Activated CD4-positive, alpha-beta T cell treated with anti-CD3 and anti-CD28 coated beads for 36 hours (primary cell): ENCODE results near the gene TMEM175. TPM values are rescaled to one million over a fixed set of nuclear protein-coding genes. Genes with fewer than 3 reads are reported as not detected.

Experiments
- ATAC-seq: fragments of 200-7000 bp; cut with Tn5 transposase; one replicate; pipeline ENCODE4 v1.10.0; 2021; ENCODE audit warnings: mild to moderate bottlenecking, moderate library complexity
- CTCF ChIA-PET: fragments of 350-600 bp; sonication (Branson Sonifier 250); formaldehyde crosslinking; loops from one replicate; lab custom pipeline; 2021; ENCODE audit warnings: antibody characterized with exemption; lab: Charles Lee
- POLR2A ChIA-PET: fragments of 350-600 bp; sonication (Branson Sonifier 250); formaldehyde crosslinking; loops from one replicate; lab custom pipeline; 2021; ENCODE audit warnings: antibody characterized with exemption, inconsistent platforms; lab: Charles Lee
- DNase-seq: peaks from one replicate; pipeline ENCODE4 v3.0.0-alpha.2; 2020
- H3K27ac Mint-ChIP-seq: one replicate; pipeline ENCODE4 v1.8.0; 2021; ENCODE audit warnings: mixed read lengths
- H3K27me3 Mint-ChIP-seq: one replicate; pipeline ENCODE4 v1.8.0; 2021; ENCODE audit warnings: mixed read lengths
- H3K36me3 Mint-ChIP-seq: one replicate; pipeline ENCODE4 v1.8.0; 2021; ENCODE audit warnings: low read depth, mixed read lengths
- H3K4me1 Mint-ChIP-seq: one replicate; pipeline ENCODE4 v1.8.0; 2021; ENCODE audit warnings: mixed read lengths
- H3K4me3 Mint-ChIP-seq: one replicate; pipeline ENCODE4 v1.8.0; 2021; ENCODE audit warnings: mild to moderate bottlenecking, moderate library complexity, mixed read lengths
- H3K9me3 Mint-ChIP-seq: one replicate; pipeline ENCODE4 v1.8.0; 2021; ENCODE audit warnings: low read depth, mixed read lengths
- intact Hi-C, 2 experiments: fragments of 100-400 bp; cut with DNase I in 1 of 2; cut with micrococcal nuclease in 1 of 2; formaldehyde crosslinking; loops; one replicate each; pipeline versions ENCODE4 v1.14.2 to v1.15.1; 2022 to 2024; cut with DNase I, micrococcal nuclease
- total RNA-seq, 2 experiments: library from RNA; stranded (reverse); gene quantifications; one replicate each; pipeline ENCODE4 v1.2.3, GENCODE V29; 2021

The TMEM175 gene
- total RNA-seq, 2 experiments from 2014 or later, result 15.2 to 17.3 TPM

DNA sequence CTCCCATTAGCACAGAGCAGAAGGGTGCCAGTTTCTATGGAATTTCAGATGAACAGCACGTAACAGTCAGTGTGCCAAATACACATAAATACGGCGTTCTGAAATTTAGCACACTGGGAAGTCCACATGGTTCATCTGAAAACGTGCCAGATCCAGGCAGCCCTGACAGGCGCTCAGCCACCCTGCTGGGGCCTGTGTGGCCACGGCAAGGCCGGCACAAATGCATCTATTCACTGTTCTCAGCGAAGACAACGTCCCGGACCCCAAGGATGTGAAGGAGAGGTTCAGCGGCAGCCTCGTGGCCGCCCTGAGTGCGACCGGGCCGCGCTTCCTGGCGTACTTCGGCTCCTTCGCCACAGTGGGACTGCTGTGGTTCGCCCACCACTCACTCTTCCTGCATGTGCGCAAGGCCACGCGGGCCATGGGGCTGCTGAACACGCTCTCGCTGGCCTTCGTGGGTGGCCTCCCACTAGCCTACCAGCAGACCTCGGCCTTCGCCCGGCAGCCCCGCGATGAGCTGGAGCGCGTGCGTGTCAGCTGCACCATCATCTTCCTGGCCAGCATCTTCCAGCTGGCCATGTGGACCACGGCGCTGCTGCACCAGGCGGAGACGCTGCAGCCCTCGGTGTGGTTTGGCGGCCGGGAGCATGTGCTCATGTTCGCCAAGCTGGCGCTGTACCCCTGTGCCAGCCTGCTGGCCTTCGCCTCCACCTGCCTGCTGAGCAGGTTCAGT is 25.5 kb downstream of the TMEM175 start:
- no peak for DNase-seq
- Mint-ChIP-seq H3K9me3 (no peaks in the 10 kb centered on the region), H3K27me3 (no peaks in the 10 kb centered on the region), H3K4me1 (no peaks in the 10 kb centered on the region), H3K27ac (no peak overlapping the region), H3K4me3 (no peak overlapping the region), H3K36me3 (peaks cover 12% of the 10 kb centered on the region)
- ChIA-PET POLR2A (no interaction called here), CTCF (interaction anchor here (0.6 kb wide), 1 partner anchor 290 kb away, joined by 3 read pairs; no protein-coding TSS in a partner anchor)
- intact Hi-C loops, result no loop called here
- ATAC-seq, result no peak

DNA sequence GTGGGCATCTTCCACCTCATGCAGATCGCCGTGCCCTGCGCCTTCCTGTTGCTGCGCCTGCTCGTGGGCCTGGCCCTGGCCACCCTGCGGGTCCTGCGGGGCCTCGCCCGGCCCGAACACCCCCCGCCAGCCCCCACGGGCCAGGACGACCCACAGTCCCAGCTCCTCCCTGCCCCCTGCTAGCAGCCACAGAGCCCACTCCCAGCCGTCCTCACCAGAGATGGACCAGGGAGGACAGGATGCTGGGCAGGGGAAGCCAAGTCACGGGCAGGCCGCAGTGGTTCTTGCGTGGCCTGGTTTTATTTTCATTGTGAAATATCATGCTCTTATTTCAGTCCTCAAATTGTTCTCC is 26.0 kb downstream of the TMEM175 start:
- intact Hi-C loops, result no loop called here
- no peaks in the 10 kb centered on the region for H3K4me1 Mint-ChIP-seq
- ChIA-PET POLR2A (no interaction called here), CTCF (no interaction called here)
- no peaks in the 10 kb centered on the region for H3K9me3 Mint-ChIP-seq
- DNase-seq (no peak), ATAC-seq (no peak)
- H3K27ac Mint-ChIP-seq, result no peak overlapping the region
- no peak overlapping the region for H3K4me3 Mint-ChIP-seq
- H3K27me3 Mint-ChIP-seq, result no peaks in the 10 kb centered on the region
- H3K36me3 Mint-ChIP-seq, result peaks cover 10% of the 10 kb centered on the region

DNA sequence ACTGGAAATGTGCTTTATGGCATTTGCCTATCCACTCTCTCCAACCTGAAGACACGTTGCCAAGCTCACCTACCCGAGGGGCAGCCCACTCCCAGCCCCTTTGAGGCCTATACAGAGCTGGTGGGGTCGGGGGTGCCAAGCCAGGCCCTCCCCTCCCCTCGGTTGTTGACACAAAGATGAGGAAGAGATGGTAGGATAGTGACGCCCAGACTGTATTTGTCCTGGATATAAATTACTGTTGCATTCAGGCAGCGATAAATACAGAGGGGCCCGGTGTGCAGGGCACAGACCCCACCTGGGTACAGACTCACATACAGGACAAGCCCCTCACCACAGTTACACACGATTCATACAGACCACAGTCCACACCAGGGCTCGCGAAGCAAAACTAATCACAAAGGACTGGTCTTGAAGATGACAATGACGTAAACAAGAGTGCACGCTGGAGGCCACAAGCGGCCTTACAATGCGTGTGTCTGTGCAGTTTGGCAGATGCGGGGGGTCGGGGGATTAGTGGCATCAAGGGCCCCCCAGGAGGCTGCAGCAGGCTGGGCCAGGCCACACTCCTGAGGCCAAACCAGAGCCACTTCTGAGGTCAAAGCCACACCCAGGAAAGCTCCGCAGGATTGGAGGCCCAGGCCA is 26.6 kb downstream of the TMEM175 start:
- H3K4me3 Mint-ChIP-seq, result no peak overlapping the region
- H3K27ac Mint-ChIP-seq, result no peak overlapping the region
- POLR2A ChIA-PET, result interaction anchor here (0.6 kb wide), 1 partner anchor 50 kb away, joined by 4 read pairs; no protein-coding TSS in a partner anchor
- intact Hi-C loops, result no loop called here
- no peaks in the 10 kb centered on the region for H3K4me1 Mint-ChIP-seq
- DNase-seq (no peak), ATAC-seq (no peak)
- no peaks in the 10 kb centered on the region for H3K9me3 Mint-ChIP-seq
- H3K36me3 Mint-ChIP-seq, result peaks cover 7% of the 10 kb centered on the region
- CTCF ChIA-PET, result interaction anchor here (0.6 kb wide), 1 partner anchor 350 kb away, joined by 3 read pairs; no protein-coding TSS in a partner anchor
- H3K27me3 Mint-ChIP-seq, result no peaks in the 10 kb centered on the region

DNA sequence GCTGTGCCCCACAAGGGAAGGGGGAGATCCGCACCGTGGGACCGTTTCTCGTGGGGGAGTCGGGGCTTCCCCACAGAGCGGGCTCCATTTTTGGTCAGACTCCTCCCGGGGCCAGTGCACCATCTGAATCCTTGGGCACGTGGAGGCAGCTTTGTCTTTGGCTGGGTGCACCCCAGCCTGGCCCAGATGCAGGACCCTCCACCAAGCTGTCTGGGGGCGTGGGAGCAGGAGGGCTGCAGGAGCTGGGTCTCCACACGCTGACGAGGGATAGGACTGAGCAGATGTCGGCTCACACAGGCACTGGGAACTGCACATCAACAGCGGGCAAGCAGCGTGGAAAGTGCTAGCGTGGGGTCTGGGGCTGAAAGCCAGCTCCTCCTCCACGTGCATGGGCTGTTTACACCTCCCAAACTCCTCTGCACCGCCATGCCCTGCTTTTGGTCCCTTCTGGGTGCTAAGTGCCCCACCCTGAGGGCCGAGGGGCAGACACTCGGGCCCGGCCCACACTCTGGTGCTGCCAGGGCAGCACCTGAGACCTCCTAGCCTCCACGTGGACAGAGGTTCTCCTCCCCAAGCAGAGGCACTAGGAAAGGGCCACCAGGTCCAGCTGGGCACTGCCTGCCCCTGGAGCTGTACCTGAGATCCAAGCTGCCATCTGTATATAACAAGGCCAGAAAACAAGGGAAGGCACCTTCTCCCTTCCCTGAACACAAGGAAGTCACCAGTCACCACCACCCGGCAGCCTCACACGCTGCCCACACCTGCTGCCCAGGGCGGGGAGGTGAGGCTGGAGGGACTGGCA is 27.3 kb downstream of the TMEM175 start:
- Mint-ChIP-seq H3K4me1 (no peaks in the 10 kb centered on the region), H3K27ac (no peak overlapping the region), H3K4me3 (no peak overlapping the region), H3K9me3 (no peaks in the 10 kb centered on the region), H3K36me3 (peaks cover 4% of the 10 kb centered on the region), H3K27me3 (no peaks in the 10 kb centered on the region)
- intact Hi-C loops, result no loop called here
- ChIA-PET CTCF (interaction anchor here (0.6 kb wide), 1 partner anchor 350 kb away, joined by 3 read pairs; no protein-coding TSS in a partner anchor), POLR2A (interaction anchor here (0.6 kb wide), 2 partner anchors 30 to 51 kb away, joined by 4 read pairs; no protein-coding TSS in a partner anchor)
- DNase-seq (no peak), ATAC-seq (no peak)

DNA sequence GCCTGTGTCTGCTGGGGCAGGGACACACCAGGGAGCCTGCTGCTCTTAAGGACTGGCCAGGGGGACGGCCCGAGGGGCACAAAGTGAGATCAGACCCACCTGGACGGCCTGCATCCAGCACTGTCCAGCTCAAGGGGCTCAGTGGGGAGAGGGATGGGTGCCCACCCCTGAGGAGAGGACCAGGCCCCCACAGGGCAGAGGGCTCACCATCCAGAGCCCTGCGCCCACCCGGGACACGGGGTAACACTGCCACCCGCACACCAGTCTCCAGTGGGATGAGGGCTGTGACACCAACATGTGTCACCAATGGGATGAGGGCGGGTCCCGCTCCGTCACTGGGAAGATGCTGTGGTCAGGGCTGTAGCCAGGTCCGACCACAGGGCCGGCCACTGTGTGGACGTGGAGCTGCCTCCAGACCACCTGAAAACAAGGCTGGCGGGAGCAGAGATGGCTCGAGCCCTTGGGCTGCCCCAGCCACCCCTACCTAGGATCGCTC is 27.9 kb downstream of the TMEM175 start:
- intact Hi-C loops, result no loop called here
- Mint-ChIP-seq H3K27me3 (no peaks in the 10 kb centered on the region), H3K4me3 (no peak overlapping the region), H3K9me3 (no peaks in the 10 kb centered on the region), H3K4me1 (no peaks in the 10 kb centered on the region), H3K36me3 (peaks cover 1% of the 10 kb centered on the region), H3K27ac (no peak overlapping the region)
- ATAC-seq (no peak), DNase-seq (no peak)
- ChIA-PET CTCF (no interaction called here), POLR2A (no interaction called here)

DNA sequence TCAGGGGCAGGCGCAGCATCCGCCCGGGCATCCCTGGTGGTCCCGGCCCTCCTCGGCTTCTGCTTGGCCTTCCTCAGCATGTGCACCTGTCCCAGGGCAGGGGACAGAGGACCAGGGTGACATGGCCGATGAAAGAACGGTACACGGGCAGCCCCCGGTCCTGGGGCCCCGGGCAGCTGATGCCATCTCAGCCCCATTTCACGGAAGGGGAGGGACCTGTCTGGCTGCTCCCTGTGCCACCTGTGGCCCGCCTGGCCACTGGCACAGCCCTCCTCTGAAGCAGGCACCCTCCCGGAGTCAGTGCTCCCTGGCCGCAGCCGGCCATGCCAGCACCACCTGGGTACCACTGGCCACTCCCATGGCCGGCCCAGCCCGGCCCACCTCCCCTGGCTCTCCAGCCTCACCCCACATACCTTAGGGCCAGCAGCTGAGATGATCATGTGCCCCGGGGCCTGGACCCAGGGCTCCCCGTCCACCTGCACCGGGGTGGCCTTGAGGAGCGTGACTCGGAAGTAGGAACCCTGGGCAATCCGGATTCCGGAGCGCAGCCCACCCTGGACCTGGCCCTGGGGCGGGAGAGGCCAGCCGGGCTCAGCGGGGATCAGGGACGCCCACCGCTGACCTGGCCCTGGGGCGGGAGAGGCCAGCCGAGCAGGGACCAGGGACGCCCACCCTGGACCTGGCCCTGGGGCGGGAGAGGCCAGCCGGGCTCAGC is 28.5 kb downstream of the TMEM175 start:
- H3K4me1 Mint-ChIP-seq, result no peaks in the 10 kb centered on the region
- no peak for ATAC-seq
- CTCF ChIA-PET, result no interaction called here
- H3K27me3 Mint-ChIP-seq, result no peaks in the 10 kb centered on the region
- no peak overlapping the region for H3K4me3 Mint-ChIP-seq
- no peaks in the 10 kb centered on the region for H3K9me3 Mint-ChIP-seq
- POLR2A ChIA-PET, result no interaction called here
- H3K36me3 Mint-ChIP-seq, result peaks cover 1% of the 10 kb centered on the region
- intact Hi-C loops, result no loop called here
- H3K27ac Mint-ChIP-seq, result no peak overlapping the region
- no peak for DNase-seq

DNA sequence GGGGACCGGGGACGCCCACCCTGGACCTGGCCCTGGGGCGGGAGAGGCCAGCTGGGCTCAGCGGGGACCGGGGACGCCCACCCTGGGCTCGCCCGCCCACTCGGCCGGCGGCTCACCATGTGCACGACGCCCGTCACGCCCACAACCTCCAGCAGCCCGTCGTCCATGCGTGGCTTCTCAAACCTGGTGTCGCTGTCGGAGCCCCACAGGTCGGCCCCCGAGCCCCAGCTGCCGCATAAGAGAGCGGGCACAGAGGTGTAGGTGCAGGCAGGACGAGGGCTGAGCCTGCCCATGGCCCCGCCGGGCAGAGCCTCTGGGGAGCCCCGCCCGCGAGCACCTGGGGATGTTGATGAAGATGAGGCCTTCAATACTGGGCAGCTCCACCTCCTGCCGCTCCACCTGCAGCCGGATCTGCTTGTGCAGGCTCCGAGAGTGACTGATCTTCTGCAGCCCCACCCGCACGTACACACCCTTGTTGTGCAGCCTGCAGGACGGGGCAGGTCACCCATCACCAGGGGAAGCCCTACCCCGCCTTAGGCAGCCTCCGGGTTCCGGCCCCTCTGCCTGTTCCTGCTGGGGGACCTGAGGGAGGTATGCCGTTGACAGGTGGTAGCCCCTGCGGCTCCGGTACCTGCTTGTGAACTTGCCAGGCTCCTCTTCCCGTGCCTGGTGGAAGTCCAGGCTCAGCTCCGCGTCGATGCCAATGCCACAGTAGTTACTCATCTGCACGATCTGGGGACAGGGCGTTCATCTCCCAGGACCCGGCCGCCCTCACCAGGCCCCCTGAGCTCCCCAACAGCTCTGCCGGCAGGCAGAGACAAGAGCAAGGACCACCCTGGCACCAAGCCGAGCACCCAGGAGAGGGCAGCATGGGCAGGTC is 29.3 kb downstream of the TMEM175 start:
- no peak for DNase-seq
- Mint-ChIP-seq H3K27me3 (no peaks in the 10 kb centered on the region), H3K27ac (no peak overlapping the region), H3K4me1 (no peaks in the 10 kb centered on the region), H3K36me3 (peaks cover 3% of the 10 kb centered on the region), H3K9me3 (no peaks in the 10 kb centered on the region), H3K4me3 (no peak overlapping the region)
- no peak for ATAC-seq
- ChIA-PET POLR2A (no interaction called here), CTCF (no interaction called here)
- intact Hi-C loops, result no loop called here

DNA sequence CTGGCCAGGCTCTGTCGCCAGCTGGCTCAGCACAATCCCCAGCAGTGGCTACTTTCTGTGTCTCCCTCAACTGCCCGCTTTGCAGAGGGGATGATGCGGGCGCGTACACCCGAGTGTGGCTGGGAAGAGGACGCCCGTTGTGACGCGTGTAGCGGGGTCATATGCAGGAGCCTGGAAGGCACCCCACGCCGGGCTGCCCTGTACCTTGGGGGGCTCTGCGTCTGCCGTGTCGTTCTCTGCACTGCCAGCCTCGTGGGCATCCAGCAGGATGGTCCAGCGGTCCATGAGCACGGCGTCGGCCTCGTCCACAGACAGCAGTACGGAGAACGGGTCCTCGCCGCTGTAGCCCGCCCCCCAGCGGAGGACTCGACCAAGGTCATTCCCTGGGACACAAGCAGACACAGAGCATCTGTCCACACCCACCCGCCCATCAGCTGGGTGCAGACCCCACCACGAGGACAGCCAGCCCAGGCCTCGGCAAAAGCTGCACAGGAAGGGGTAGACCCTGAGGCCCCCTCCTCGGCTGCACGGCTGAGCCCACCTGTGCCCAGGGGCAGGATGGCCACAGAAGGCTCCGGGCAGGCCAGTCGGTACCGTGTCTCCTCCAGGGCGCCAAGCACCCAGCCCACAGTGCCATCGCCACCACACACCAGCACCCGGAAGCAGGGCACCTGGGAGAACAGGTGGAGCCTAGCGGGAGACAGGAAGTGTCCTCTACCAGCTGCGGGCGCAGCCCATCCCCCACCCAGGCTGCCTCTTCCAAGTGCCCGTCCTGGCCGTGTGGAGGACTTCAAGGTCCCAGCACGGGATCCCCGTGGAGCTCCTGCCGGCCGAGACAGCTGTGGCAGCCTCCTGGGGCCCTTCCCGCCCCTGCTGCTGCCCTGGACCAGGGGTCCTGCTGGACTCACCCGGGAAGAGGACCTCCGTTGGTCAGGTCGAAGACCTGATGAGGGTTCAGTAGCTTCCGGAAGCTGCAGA is 30.3 kb downstream of the TMEM175 start:
- H3K9me3 Mint-ChIP-seq, result no peaks in the 10 kb centered on the region
- H3K27ac Mint-ChIP-seq, result no peak overlapping the region
- no peak for DNase-seq
- intact Hi-C loops, result no loop called here
- no peaks in the 10 kb centered on the region for H3K4me1 Mint-ChIP-seq
- POLR2A ChIA-PET, result no interaction called here
- H3K27me3 Mint-ChIP-seq, result no peaks in the 10 kb centered on the region
- ATAC-seq, result no peak
- CTCF ChIA-PET, result interaction anchor here (0.6 to 1.0 kb wide), 3 partner anchors 9 to 1348 kb away, joined by 3 read pairs; no protein-coding TSS in a partner anchor
- no peak overlapping the region for H3K4me3 Mint-ChIP-seq
- H3K36me3 Mint-ChIP-seq, result peaks cover 3% of the 10 kb centered on the region

DNA sequence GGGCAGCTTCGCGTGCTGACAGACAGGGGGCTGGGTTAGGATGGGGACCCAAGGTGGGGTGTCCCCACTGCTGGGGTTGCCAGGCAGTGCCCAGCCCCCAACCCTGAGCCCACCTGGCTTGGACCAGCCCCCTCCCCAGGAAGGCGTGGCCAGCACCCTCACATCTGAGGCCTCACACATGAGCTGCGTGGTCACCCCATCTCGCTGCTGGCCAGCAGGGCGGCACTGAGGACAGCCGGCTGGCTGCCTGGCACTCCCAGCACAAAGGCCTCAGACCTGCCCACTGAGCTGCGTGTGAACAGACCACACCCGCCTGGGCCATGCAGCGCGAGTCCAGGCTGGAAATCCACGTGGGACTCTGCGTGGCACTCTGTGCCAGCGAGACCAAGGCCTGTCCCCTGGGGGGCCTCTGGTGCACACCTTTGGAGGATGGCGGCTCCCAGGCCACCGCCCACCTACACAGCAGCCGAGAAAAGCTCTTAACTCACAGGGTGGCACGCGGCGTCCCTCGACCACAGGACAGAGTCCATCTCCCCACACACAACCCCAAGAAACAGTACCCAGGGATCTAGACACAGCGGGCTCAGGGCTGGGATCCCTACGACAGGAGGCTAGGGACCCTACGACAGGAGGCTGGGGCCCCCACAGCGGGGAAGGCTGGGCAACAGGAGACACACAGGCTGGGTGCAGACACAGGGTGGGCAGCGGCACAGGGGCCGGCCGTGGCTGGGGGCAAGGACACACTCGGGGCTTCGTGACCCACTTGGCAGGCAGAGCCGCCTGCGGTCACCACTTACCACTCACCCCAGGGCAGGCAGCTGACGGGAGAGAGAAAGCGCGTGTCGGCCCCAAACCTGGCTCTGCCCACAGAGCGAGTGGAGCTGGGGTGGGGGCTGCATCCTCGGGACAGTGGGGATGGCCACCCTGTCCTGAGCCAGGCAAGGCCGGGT is 31.3 kb downstream of the TMEM175 start:
- no peak for ATAC-seq
- no peaks in the 10 kb centered on the region for H3K4me1 Mint-ChIP-seq
- H3K36me3 Mint-ChIP-seq, result peaks cover 3% of the 10 kb centered on the region
- H3K27me3 Mint-ChIP-seq, result no peaks in the 10 kb centered on the region
- no peak overlapping the region for H3K27ac Mint-ChIP-seq
- DNase-seq, result no peak
- intact Hi-C loops, result no loop called here
- H3K4me3 Mint-ChIP-seq, result no peak overlapping the region
- POLR2A ChIA-PET, result no interaction called here
- H3K9me3 Mint-ChIP-seq, result no peaks in the 10 kb centered on the region
- CTCF ChIA-PET, result interaction anchor here (0.6 to 1.0 kb wide), 3 partner anchors 8 to 1347 kb away, joined by 3 read pairs; no protein-coding TSS in a partner anchor
